Measurements from ENCODE around the gene LSS. TPM values are rescaled to one million over a fixed set of nuclear protein-coding genes. Genes with fewer than 3 reads are reported as not detected.

Gene LSS
- total RNA-seq, 1 donor from 2014 or later, result 99.0 TPM

GRCh38 chr21:46252840-46253239 lies 24.3 kb upstream of the LSS start:
- Mint-ChIP-seq H3K36me3 (ENCODE audit: low read depth) (peaks cover 89% of the 10 kb centered on the region), H3K4me3 (no peak overlapping the region), H3K27ac (peak overlapping the region; percentile 85), H3K27me3 (no peaks in the 10 kb centered on the region), H3K9me3 (no peaks in the 10 kb centered on the region), H3K4me1 (peaks cover 53% of the 10 kb centered on the region)
- intact Hi-C loops (cut with micrococcal nuclease), result loop anchor here (10.0 kb wide), 1 partner anchor 108 kb away; no protein-coding TSS in a partner anchor
- CTCF ChIA-PET, result interaction anchor here (1.3 to 1.4 kb wide), 2 partner anchors 22 to 109 kb away, joined by 4 read pairs; no protein-coding TSS in a partner anchor
- TF ChIP-seq CTCF (IDR thresholded peaks at IDR 0.05), result no peak
- no peak for DNase-seq
- ATAC-seq (ENCODE audit: low read depth), result no peak
- POLR2A ChIA-PET, result interaction anchor here (0.6 to 1.5 kb wide), 5 partner anchors 24 to 1380 kb away, joined by 3 to 4 read pairs (median 4); partner anchors contain the start of genes LSS and MCM3AP

- Mint-ChIP-seq H3K27me3 (no peaks in the 10 kb centered on the region), H3K4me3 (no peak overlapping the region), H3K36me3 (ENCODE audit: low read depth) (peaks cover 84% of the 10 kb centered on the region), H3K4me1 (peaks cover 53% of the 10 kb centered on the region), H3K27ac (peak overlapping the region; percentile 7), H3K9me3 (no peaks in the 10 kb centered on the region)
- ATAC-seq (ENCODE audit: low read depth) (no peak), DNase-seq (no peak)
- TF ChIP-seq CTCF (IDR thresholded peaks at IDR 0.05), result no peak
- ChIA-PET CTCF (no interaction called here), POLR2A (no interaction called here)
- intact Hi-C loops (cut with micrococcal nuclease), result loop anchor here (10.0 kb wide), 1 partner anchor 105 kb away; no protein-coding TSS in a partner anchor
These were observed 21.7 kb upstream of the LSS start for GRCh38 chr21:46250146-46250725.

GRCh38 chr21:46248827-46249226 lies 20.3 kb upstream of the LSS start:
- Mint-ChIP-seq H3K27me3 (no peaks in the 10 kb centered on the region), H3K9me3 (no peaks in the 10 kb centered on the region), H3K4me3 (no peak overlapping the region), H3K36me3 (ENCODE audit: low read depth) (peaks cover 84% of the 10 kb centered on the region), H3K27ac (no peak overlapping the region), H3K4me1 (peaks cover 39% of the 10 kb centered on the region)
- TF ChIP-seq CTCF (IDR thresholded peaks at IDR 0.05), result no peak
- POLR2A ChIA-PET, result no interaction called here
- DNase-seq (no peak), ATAC-seq (ENCODE audit: low read depth) (no peak)
- CTCF ChIA-PET, result no interaction called here
- intact Hi-C loops (cut with micrococcal nuclease), result no loop called here

GRCh38 chr21:46248422-46248782 lies 19.8 kb upstream of the LSS start:
- H3K27me3 Mint-ChIP-seq, result no peaks in the 10 kb centered on the region
- no peak for ATAC-seq (ENCODE audit: low read depth)
- POLR2A ChIA-PET, result no interaction called here
- peaks cover 84% of the 10 kb centered on the region for H3K36me3 Mint-ChIP-seq (ENCODE audit: low read depth)
- intact Hi-C loops (cut with micrococcal nuclease), result no loop called here
- H3K9me3 Mint-ChIP-seq, result no peaks in the 10 kb centered on the region
- H3K4me1 Mint-ChIP-seq, result peaks cover 35% of the 10 kb centered on the region
- CTCF ChIA-PET, result no interaction called here
- no peak for DNase-seq
- H3K4me3 Mint-ChIP-seq, result no peak overlapping the region
- TF ChIP-seq CTCF (IDR thresholded peaks at IDR 0.05), result no peak
- H3K27ac Mint-ChIP-seq, result no peak overlapping the region

- DNase-seq (no peak), ATAC-seq (ENCODE audit: low read depth) (no peak)
- Mint-ChIP-seq H3K4me3 (no peak overlapping the region), H3K9me3 (no peaks in the 10 kb centered on the region), H3K4me1 (peaks cover 30% of the 10 kb centered on the region), H3K27ac (no peak overlapping the region), H3K36me3 (ENCODE audit: low read depth) (peaks cover 85% of the 10 kb centered on the region), H3K27me3 (no peaks in the 10 kb centered on the region)
- CTCF ChIA-PET, result interaction anchor here (1.5 kb wide), 1 partner anchor 105 kb away, joined by 3 read pairs; no protein-coding TSS in a partner anchor
- POLR2A ChIA-PET, result no interaction called here
- intact Hi-C loops (cut with micrococcal nuclease), result no loop called here
- TF ChIP-seq CTCF (IDR thresholded peaks at IDR 0.05), result no peak
These were observed 19.3 kb upstream of the LSS start for GRCh38 chr21:46247699-46248421.
